T-helper 2 cell treated with Interferon-gamma antibody and Interleukin-4, amounts not matched to agents 5 μg/mL and 100 μg/mL, for 36 hours (primary cell): ENCODE data around the gene PSKH1.

ENCODE experiments used
- DNase-seq: peaks from one replicate; pipeline ENCODE4 v3.0.0; 2021; ENCODE audit warnings: low spot score
- H3K27ac Mint-ChIP-seq: one replicate; pipeline ENCODE4 v1.8.0; 2021; ENCODE audit warnings: mild to moderate bottlenecking, mixed read lengths
- H3K27me3 Mint-ChIP-seq: one replicate; pipeline ENCODE4 v1.8.0; 2021; ENCODE audit warnings: low read depth, mixed read lengths
- H3K36me3 Mint-ChIP-seq: one replicate; pipeline ENCODE4 v1.8.0; 2021; ENCODE audit warnings: low read depth, mixed read lengths
- H3K4me1 Mint-ChIP-seq: one replicate; pipeline ENCODE4 v1.8.0; 2021; ENCODE audit warnings: low read depth, mixed read lengths
- H3K4me3 Mint-ChIP-seq: one replicate; pipeline ENCODE4 v1.8.0; 2022; ENCODE audit warnings: mild to moderate bottlenecking, moderate library complexity, mixed read lengths
- H3K9me3 Mint-ChIP-seq: one replicate; pipeline ENCODE4 v1.8.0; 2021; ENCODE audit warnings: mixed read lengths

Gene PSKH1

GRCh38 chr16:67892899-67893742 lies at the start of gene PSKH1:
Gene PSKH1 (plus strand): TSS chr16:67893254. CDS start chr16:67908750, 15,496 bp downstream.
- H3K4me3 Mint-ChIP-seq = peak within 1 kb of the TSS; percentile 97
- H3K9me3 Mint-ChIP-seq = no peaks in the 10 kb centered on the region
- no peaks in the 10 kb centered on the region for H3K36me3 Mint-ChIP-seq
- no peaks in the 10 kb centered on the region for H3K27me3 Mint-ChIP-seq
- peak within 1 kb of the TSS; percentile 97 for H3K27ac Mint-ChIP-seq
- peaks cover 17% of the 10 kb centered on the region for H3K4me1 Mint-ChIP-seq
- peak; percentile 91 for DNase-seq

GRCh38 chr16:67843343-67843765 lies 49.7 kb upstream of the PSKH1 start:
- Mint-ChIP-seq H3K27ac (peak overlapping the region; percentile 96), H3K9me3 (no peaks in the 10 kb centered on the region), H3K36me3 (peaks cover 4% of the 10 kb centered on the region), H3K27me3 (no peaks in the 10 kb centered on the region), H3K4me3 (peak overlapping the region; percentile 93), H3K4me1 (peaks cover 39% of the 10 kb centered on the region)
- DNase-seq = no peak

DNA sequence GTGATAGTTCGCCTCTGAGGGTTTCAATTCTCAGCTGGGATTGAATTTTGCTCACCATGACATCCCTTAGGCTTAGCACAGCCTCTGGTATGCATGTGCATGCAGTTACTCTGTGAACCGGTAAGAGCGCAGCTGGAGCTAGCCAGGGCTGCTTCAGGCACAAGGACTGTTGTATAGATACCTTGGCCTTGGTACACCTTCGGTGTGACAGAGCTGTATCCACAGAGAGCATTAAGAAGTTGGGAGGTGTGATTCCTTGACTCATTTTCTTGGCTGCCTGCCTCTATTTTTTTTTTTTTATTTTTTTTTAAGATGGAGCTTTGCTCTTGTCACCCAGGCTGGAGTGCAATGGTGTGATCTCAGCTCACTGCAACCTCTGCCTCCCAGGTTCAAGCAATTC lies 48.6 kb upstream of the PSKH1 start:
- no peak for DNase-seq
- no peaks in the 10 kb centered on the region for H3K27me3 Mint-ChIP-seq
- peaks cover 4% of the 10 kb centered on the region for H3K36me3 Mint-ChIP-seq
- H3K9me3 Mint-ChIP-seq = no peaks in the 10 kb centered on the region
- H3K27ac Mint-ChIP-seq = no peak overlapping the region
- peak overlapping the region; percentile 93 for H3K4me3 Mint-ChIP-seq
- H3K4me1 Mint-ChIP-seq = peaks cover 43% of the 10 kb centered on the region

GRCh38 chr16:67845291-67846062 lies 47.6 kb upstream of the PSKH1 start:
- Mint-ChIP-seq H3K27ac (peak overlapping the region; percentile 89), H3K4me1 (peaks cover 45% of the 10 kb centered on the region), H3K4me3 (peak overlapping the region; percentile 90), H3K9me3 (no peaks in the 10 kb centered on the region), H3K27me3 (no peaks in the 10 kb centered on the region), H3K36me3 (peaks cover 7% of the 10 kb centered on the region)
- DNase-seq = peak; percentile 13

DNA sequence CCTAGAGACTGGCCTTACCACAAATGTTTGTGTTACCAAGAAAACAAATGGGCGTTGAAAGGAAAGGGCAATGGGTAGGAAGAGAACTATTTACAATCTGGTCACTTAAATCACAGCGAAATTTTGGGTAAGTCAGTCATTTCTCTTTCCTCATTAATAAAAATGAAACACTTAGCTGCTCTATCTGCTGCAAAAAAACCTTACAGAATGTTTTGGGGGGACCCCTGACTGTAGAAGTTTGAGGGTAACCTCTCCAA lies 47.1 kb upstream of the PSKH1 start:
- H3K9me3 Mint-ChIP-seq = no peaks in the 10 kb centered on the region

DNA sequence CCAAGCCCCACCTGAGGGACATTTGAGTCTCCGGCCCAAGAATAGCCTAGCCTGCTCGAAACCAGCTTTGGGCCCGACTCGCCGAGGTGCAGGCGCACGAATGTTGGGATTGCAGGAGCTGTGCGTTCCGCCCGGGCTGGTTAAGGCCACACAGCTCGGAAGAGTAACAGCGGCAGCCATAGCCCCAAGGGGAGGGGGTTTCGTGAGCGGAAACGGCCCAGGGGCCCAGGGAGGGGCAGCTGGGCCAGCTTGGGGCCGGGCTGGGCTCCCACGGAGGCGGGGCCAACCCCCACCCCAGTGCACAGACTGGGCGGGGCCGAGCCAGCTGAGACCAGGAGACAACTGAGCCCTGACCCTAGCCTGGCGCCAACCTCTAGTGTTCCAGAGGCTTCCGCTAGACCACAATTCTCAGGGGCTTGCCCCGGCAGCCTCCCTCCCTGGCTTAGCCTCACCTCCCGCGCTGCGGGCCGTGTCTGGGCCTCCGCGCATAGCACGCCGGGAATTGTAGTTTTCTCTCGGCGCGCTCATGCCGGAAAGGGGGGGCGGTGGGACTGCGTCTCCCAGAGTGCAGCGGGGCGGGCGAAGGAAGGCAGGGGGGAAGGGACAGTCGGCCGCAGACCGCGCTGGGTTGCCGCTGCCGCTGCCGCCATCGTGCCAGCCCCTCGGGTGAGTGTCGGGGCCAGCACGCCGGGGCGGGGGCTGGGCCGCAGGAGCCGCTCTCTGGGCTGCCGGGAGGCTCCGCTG lies 46.6 kb upstream of the PSKH1 start, which contains the start of gene NUTF2:
Gene NUTF2 (plus strand): TSS at position 614 of the 744 bp plus-strand sequence. CDS start 18,198 bp downstream, outside the sequence.
- H3K27me3 Mint-ChIP-seq = no peaks in the 10 kb centered on the region
- DNase-seq = peak; percentile 96
- peak within 1 kb of the TSS; percentile 91 for H3K4me3 Mint-ChIP-seq
- H3K36me3 Mint-ChIP-seq = peaks cover 7% of the 10 kb centered on the region
- no peaks in the 10 kb centered on the region for H3K9me3 Mint-ChIP-seq
- H3K4me1 Mint-ChIP-seq = peaks cover 44% of the 10 kb centered on the region
- peak within 1 kb of the TSS; percentile 89 for H3K27ac Mint-ChIP-seq

More for the DNA sequence above, 47.1 kb upstream of the PSKH1 start:
- DNase-seq = no peak
- Mint-ChIP-seq H3K4me1 (peaks cover 45% of the 10 kb centered on the region), H3K27me3 (no peaks in the 10 kb centered on the region), H3K27ac (peak overlapping the region; percentile 89), H3K4me3 (peak overlapping the region; percentile 90), H3K36me3 (peaks cover 7% of the 10 kb centered on the region)

GRCh38 chr16:67847064-67847861 lies 45.8 kb upstream of the PSKH1 start, which contains the start of gene CENPT:
Gene CENPT (minus strand): TSS chr16:67847693. CDS start chr16:67833859, 13,834 bp downstream.
- Mint-ChIP-seq H3K4me3 (peak within 1 kb of the TSS; percentile 91), H3K27ac (peak within 1 kb of the TSS; percentile 79), H3K36me3 (peaks cover 7% of the 10 kb centered on the region), H3K27me3 (no peaks in the 10 kb centered on the region), H3K9me3 (no peaks in the 10 kb centered on the region), H3K4me1 (peaks cover 41% of the 10 kb centered on the region)
- peak; percentile 25 for DNase-seq

GRCh38 chr16:67848118-67848517 lies 44.9 kb upstream of the PSKH1 start:
- Mint-ChIP-seq H3K4me3 (peak overlapping the region; percentile 91), H3K27ac (no peak overlapping the region), H3K36me3 (peaks cover 7% of the 10 kb centered on the region), H3K9me3 (no peaks in the 10 kb centered on the region), H3K4me1 (peaks cover 39% of the 10 kb centered on the region), H3K27me3 (no peaks in the 10 kb centered on the region)
- DNase-seq = no peak

- H3K9me3 Mint-ChIP-seq = no peaks in the 10 kb centered on the region
- H3K36me3 Mint-ChIP-seq = peaks cover 3% of the 10 kb centered on the region
- peaks cover 17% of the 10 kb centered on the region for H3K4me1 Mint-ChIP-seq
- no peaks in the 10 kb centered on the region for H3K27me3 Mint-ChIP-seq
- no peak overlapping the region for H3K27ac Mint-ChIP-seq
- DNase-seq = no peak
- no peak overlapping the region for H3K4me3 Mint-ChIP-seq
These were observed 39.4 kb upstream of the PSKH1 start for GRCh38 chr16:67853670-67854069.

DNA sequence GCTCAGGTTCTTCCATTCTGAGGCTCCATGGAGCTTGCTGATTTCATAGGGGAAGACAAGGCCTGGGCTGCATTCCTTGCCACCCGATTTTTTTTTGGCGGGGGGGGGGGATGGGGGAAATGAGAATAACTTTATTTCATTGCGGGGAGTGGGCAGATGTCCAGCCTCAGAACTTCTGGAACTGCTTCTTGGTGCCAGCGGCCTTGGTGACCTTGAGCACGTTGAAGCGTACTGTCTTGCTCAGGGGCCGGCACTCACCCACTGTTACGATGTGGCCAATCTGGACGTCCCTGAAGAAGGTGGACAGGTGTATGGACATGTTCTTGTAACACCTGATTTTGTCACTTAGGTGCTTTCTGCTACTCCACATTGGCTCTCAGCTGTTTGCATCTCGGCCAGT lies 37.3 kb upstream of the PSKH1 start:
- H3K27me3 Mint-ChIP-seq = no peaks in the 10 kb centered on the region
- no peak overlapping the region for H3K4me3 Mint-ChIP-seq
- no peak overlapping the region for H3K27ac Mint-ChIP-seq
- H3K36me3 Mint-ChIP-seq = no peaks in the 10 kb centered on the region
- peaks cover 10% of the 10 kb centered on the region for H3K4me1 Mint-ChIP-seq
- no peak for DNase-seq
- no peaks in the 10 kb centered on the region for H3K9me3 Mint-ChIP-seq

DNA sequence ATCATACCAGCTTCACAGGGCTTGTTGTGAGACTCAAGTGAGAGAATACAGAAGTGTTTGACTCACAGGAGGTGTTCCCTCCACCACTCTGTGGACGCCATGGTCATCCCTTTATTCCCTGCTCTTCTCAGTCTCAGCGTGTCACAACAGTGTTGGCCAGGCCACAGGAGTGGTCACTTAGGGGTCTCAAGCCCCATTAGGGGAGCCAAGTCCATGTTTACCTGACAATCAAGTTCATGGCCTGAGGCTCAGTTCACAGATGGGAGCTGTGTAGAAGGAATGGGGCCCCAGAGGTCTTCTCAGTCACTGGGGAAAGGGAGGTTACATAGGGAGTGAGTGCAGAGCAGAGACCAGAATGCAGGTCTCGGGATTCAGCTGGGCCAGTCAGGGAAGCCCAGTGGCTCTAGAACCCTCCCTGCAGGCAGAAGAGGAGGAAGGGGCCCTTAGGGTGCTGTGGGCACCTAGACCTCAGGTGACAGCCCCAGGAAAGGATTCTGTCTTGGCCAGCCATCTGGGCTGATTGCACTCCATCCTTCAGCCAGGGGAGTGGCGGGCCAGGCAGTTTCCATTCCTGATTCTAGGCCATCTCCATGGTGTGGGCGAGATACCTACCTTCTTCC lies 36.0 kb upstream of the PSKH1 start:
- peaks cover 10% of the 10 kb centered on the region for H3K4me1 Mint-ChIP-seq
- H3K27me3 Mint-ChIP-seq = no peaks in the 10 kb centered on the region
- no peak overlapping the region for H3K4me3 Mint-ChIP-seq
- H3K9me3 Mint-ChIP-seq = no peaks in the 10 kb centered on the region
- H3K27ac Mint-ChIP-seq = peak overlapping the region; percentile 21
- DNase-seq = no peak
- peaks cover 2% of the 10 kb centered on the region for H3K36me3 Mint-ChIP-seq

- Mint-ChIP-seq H3K4me1 (peaks cover 10% of the 10 kb centered on the region), H3K27ac (no peak overlapping the region), H3K4me3 (no peak overlapping the region), H3K9me3 (no peaks in the 10 kb centered on the region), H3K36me3 (peaks cover 2% of the 10 kb centered on the region), H3K27me3 (no peaks in the 10 kb centered on the region)
- no peak for DNase-seq
These were observed 35.4 kb upstream of the PSKH1 start for GRCh38 chr16:67857547-67858233.
